Amygdala (tissue), 56 donors: ENCODE results near the gene MAG.

Experiments used
- DNase-seq, 56 donors: peaks; one replicate each; lab custom pipeline; 2025; lab: John Stamatoyannopoulos, UW

Gene MAG

DNA sequence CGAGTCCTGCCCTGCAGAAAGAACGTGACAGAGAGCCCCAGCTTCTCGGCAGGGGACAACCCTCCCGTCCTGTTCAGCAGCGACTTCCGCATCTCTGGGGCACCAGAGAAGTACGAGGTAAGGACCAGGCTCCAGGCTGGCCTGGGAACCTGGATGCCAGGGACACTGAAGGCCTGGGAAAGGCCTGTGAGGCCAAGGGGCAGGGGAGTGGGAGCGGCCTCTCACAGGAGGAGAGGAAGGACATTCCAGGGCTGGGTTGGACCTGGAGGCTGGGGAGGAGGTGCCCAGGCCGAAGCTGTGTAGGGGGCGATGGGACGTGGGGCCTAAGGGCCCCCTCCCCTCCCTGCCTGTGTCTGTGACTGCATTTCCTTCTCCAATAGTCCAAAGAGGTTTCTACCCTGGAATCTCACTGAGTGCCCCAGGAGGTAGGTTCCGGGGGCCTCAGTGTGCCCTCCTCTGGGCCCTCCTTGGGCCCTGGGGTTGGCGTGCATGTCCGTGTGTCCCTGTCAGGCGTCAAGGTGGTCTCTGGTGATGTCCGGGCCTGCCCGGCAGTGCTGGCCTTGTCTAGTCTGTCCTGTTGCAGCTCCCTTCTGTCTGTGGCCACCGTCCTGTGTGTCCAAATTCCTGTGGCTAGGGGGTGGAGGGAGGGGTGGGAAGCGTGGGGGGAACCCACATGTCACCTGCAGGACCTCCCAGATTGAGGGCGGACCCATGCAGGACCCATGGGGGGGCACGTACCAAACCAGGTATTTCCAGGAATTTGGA lies 20.1 kb downstream of the MAG start:
- no peak for DNase-seq

DNA sequence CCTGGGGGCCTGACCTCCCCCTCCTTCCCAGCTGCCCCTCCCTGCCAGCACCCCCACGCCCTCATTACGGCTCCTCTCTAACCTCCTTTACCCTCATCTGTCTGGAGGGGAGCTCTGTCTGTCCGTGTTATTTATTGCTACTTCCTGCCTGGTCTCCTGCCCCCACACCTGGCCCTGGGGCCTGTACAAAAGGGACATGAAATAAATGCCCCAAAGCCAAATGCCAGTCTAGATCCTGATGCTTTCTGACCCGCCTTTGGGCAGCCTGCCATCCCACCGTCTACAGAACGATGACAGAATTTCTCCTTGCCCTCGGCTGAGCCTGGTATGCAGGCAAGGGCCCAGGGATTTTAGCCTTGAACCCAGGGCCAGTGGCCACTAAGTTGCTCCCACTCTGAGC lies 21.6 kb downstream of the MAG start:
- no peak for DNase-seq

DNA sequence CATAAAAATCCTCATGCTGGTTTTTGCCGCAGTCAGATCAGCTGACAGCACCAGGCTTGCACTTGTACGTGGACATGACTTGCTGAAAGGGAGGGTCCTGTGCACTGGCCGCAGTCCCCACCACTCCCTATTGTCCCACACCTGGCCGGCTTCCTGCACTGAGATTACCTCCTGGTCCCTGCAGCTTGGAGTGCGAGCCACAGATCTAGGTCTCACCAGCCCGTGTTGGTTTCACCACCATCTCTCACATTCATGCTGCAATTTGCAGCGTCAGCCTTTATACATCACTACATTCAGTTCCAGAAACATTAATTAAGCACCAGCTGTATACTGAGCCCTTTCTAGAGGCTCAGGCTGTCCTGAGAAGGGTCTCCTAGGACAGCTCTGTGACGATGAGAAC lies 22.1 kb downstream of the MAG start:
- no peak for DNase-seq

DNA sequence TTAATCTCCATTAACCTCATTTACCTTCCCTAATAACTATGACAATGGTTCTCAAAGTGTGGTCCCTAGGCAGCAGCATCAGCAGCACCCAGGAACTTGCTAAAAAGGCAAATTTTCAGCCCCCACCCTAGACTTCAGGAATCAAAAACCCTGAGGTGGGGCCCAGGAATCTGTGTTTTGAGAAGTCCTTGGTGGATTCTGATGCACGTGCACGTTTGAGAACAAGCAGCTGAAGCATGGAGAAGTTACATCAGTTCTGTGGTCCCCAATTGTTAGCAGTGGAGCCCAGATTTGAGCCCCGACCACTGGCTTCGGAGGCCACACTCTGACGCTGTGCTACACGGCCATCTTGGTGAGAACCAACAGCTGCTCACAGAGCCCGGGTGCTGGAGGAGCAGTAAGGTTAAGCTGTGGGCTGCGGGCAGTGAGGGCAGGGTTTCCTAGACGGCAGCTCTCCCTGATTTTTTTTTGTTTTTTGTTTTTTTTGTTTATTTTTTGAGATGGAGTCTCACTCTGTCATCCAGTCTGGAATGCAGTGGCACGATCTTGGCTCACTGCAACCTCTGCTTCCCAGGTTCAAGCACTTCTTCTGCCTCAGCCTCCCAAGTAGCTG lies 23.0 kb downstream of the MAG start:
- DNase-seq, result no peak

DNA sequence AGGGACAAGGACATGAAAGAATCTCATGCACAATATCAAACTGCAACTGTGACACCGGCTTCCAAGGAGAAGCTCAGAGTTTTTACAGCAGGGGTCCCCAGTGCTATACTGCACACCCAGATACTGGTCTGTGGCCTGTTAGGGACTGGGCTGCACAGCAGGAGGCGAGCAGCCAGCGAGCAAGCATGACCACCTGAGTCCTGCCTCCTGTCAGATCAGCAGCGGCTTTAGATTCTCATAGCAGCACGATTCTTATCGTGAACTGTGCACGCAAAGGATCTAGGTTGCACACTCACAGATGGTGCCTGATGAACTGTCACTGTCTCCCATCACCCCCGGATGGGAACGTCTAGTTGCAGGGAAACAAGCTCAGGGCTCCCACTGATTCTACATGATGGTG lies 23.9 kb downstream of the MAG start:
- DNase-seq, result no peak

DNA sequence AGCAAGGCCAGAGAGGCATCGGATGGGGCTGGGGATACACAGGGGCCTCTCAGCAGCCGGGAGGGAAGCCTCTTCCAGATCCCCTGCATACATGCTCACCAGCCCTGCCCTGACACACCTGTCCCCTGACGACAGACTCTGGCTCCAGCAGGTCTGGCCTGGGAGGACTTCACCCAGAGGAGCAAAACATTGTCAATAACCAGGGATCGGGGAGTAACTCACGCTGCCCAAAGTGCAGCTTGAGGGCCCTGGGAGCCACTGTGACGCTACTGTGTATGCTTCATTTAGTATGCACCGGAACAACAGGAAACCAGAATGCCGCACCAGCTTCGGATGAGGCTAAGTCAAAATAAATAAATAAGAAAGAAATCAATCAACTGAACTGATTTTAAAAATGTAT lies 24.6 kb downstream of the MAG start:
- no peak for DNase-seq

DNA sequence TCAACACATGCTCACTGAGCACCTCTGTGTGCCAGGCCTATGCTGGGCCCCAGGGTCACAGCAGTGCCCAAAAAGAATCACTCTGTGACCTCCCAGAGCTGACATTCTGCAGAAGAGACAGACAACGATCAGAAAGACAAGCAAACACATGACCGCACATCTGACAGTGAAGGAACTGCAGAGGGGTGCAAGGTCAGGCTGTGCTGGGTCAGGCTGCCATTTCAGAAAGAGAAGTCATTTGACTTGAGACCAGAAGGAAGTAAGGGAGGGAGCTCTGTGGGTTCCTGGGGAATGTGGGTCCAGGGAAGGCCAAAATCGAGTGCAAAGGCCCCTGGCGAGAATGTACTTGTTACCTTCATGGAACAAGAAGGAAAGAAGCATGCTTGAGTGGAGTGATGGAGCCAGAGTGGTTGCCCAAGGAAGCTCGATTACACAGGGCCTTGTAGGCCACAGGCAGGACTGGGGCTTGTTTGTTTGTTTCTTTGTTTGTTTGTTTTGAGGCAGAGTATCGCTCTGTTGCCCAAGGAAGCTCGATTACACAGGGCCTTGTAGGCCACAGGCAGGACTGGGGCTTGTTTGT lies 25.6 kb downstream of the MAG start:
- peak in 1 of 56 donors; percentile 30 for DNase-seq

DNA sequence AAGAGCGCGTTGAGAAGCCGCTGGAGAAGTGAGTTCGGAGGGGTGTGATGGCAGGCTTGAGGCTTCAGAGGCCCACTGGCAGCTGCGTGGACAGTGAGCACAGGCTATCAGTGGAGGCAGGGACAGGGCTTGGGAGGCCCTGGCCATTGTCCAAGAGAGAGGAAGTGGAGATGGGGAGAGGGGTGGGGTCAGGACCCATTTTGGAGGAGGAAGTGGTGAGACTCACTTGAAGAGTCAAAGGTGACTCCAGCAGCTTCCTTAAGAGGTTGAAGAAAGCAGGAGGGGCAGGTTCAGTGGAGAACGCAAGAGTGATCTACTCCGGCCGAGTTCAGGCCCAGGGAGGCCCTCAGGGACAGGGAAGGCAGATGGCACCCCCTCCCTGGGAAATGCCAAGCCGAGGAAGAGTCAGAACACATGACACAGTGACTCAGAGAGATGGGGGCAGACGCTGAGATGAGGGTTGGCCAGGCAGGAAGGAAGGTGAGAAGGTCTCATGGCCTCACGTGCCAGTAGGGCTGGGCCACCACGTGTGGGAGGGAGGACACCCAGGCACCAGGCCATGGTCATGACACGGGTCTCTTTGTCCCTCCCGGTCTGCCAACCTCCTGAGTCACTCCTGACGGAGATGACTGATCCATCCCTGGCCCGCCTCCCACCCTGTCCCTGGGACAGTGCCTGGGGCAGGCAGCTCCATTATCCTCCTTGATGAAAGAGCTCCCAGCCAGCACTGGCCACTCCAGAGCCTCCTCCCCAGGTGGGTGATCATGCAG lies 26.9 kb downstream of the MAG start:
- DNase-seq, result peak in 47 of 56 donors; percentile 14 to 90 (median 63)

DNA sequence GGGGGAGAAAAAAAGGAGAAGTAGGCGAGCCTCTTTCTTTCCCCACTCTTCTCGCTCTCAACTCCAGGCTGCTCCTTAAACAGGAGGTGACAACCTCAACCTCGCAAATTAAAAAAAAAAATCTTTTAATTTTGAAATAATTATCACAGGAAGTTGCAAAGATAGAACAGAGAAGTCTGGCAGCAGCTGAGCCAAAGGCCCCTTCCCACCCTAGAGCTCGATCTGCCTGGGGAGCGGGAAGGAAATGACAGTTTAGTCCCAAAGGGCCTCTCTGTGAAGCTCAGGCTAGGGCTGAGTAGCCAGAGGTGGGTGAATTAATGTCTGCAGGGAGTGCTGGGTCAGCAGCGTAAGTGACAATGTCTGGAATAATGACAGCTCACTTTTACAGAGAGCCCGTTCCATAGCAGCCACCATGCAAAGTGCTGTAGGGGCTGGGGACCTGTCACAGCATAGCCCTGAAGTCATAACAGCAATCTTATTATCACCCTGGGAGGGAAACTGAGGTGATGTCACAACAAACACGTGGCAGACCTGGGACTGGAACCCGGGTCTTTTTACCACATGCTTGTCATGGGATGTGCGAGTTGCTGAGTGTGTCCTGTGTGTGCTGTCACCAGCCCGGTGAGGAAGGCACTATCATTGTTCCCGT lies 28.2 kb downstream of the MAG start:
- DNase-seq, result no peak

DNA sequence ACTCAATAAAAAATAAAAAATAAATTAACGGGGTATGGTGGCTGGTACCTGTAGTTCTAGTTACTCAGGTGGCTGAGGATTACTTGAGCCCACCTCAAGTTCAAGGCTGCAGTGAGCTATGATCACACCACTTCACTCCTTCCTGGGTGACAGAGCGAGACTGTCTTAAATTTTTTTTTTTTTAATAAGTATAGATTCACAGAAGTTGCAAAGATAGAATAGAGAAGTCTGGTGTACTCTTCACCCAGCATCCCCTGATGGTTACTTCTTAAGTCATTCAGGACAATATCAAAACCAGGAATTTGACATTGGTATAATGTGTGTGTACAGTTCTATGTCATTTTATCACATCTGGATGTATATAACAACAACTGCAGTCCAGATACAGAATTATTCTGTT lies 29.3 kb downstream of the MAG start:
- DNase-seq, result no peak

DNA sequence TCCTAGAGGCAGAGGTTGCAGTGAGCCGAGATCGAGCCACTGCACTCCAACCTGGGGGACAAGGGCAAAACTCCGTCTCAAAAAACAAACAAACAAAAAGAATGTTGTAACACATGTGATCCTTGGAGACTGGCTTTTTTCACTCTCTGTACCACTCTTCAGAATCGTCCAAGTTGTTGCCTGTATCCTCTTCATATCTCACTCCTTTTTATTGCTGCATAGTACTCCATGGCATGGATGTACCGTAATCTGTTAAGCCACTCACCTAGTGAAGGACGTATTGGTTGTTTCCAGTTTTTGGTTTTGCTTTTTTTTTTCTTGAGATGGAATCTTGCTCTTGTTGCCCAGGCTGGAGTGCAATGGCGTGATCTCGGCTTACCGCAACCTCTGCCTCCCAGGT lies 30.1 kb downstream of the MAG start:
- no peak for DNase-seq

DNA sequence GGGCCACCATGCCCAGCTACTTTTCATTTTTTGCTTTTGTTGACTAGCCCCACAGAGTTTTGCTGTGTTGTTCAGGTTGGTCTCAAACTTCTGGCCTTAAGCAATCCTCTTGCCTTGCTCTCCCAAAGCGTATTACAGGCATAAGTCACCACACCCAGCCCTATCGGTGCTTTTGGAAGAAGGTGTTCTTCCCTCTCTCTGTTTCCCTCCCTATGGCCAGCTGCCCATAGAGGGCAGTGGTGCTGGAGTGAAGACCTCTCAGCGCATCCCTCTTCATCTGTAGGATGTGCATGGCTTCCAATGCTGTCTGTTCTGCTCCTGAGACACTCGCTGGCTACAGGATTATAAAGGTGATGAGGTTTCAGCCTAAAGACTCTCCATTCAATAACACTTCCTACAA lies 35.7 kb downstream of the MAG start:
- DNase-seq, result no peak

DNA sequence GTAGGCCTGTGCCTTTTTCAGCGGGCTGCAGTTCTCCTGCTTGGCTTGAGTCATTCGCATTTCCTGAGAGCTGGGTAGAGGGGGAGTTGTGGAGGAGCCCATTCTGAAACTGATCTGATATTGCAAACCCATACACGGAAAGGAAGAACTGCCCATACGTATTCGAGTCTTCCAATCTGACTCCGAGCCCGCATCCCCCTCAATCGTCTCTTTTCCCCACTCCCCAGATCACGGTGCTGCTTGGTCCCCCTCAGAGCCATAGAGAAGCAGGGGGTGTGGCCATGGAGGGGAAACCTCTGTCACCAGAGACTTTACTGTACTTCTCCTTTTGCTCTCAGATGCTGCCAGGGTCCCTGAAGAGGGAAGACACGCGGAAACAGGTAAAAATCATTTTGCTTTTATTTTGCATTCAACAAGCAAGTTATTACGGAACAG lies 36.9 kb downstream of the MAG start, which contains the start of gene CD22:
Gene CD22 (plus strand): TSS at position 337 of the 435 bp plus-strand sequence. CDS start 2,854 bp downstream, outside the sequence.
- no peak for DNase-seq

DNA sequence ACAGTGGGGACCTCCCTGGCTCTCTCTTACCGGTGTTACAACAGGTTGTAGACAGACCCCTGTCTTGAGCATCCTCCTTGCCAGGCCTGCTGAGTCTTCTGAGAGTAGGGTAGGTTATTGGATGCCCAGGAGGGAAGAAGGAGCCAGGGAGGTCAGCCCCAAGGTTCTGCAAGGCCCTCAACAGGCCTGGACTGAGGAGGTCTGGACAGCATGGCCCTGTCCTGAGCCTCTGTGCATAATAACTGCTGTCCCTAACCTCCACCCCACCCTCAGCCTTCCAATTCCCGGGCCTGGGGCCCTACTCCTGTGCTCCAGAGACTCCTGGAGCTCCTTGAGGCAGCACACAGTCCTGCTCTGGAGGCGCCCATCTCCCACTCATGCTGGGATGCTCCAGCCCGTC lies 37.4 kb downstream of the MAG start:
- no peak for DNase-seq

DNA sequence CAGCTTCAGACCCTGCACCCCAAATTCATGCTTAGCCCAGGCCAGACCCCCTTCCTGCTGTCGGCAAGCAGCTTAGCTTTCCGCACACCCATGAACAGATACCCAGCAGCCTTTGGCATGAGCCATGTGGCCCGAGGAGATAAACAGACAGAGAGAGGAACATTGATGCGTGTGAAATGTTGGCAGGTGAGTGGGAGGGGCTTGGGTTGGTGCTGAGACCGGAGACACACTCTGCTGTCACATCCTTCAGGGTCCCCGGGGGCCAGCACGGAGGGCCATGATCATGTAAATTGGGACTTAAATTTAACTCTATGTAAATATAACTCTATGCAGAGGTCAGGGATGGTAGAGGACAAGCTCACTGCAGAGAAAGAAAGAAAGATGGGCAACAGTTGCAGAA lies 38.5 kb downstream of the MAG start:
- no peak for DNase-seq

DNA sequence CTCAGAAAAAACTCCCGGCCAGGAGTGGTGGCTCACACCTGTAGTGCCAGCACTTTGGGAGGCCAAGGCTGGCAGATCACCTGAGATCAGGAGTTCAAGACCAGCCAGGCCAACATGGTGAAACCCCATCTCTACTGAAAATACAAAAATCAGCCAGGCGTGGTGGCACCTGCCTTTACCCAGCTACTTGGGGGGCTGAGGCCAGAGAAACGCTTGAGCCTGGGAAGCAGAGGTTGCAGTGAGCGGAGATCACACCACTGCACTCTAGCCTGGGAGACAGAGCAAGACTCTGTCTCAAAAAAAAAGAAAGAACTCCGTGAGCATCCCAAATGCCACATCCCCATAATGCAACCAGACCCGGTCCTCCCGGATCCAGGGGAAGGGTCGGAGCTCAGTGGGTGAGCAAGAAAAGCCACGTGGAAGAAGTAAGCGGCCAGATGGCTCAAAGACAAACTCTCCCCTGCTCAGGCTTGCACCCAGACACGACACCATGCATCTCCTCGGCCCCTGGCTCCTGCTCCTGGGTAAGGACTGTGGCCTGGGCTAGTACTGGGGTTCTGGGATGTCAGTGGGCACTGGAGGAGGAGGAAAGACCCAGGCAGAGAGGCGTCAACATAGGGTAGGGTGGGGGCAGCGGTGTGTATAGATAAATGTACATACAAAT lies 39.7 kb downstream of the MAG start:
- no peak for DNase-seq

DNA sequence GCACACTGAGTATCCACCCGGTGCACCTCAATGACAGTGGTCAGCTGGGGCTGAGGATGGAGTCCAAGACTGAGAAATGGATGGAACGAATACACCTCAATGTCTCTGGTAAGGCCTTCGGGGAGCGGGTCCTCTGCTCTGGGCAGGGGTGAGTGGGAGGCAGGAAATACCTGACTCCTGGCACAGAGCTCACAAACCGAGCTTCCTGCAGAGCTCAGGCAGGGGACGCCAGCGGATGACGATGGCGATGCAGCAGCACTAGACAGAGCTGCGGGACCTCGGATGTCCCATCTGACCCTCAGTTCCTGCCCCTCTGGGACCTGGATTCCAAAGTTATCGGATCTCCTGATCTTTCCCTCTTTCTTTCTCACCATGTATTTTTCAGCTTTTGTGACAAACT lies 40.9 kb downstream of the MAG start:
- DNase-seq, result no peak

DNA sequence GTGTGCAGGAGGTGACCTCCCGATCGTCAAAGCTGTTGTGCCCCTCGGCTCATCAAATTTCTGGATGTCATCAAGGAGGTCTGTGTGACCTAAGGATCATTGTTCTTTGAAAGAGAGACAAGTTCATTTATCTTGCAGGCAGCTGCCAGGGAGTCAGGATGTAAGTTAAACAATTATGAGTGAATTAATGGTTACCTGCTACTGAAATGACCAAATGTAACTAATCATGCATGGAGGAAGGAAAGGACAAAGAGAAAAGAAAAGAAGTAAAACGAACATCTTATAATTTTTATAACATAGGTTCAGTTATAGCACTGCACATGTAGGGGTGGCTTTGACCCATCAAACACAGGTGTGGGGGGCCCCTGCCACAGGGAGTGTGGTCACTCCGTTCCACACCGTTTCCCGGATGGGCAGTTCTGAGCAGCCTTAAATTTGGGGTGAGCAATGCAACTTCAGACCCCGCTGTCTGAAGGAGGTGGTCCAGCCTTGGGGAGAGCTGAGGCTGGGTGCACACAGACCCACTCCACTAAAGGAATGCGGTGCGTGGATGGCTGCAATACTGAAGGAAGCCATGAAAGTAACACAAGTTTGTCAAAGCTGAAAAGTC lies 42.3 kb downstream of the MAG start:
- no peak for DNase-seq

DNA sequence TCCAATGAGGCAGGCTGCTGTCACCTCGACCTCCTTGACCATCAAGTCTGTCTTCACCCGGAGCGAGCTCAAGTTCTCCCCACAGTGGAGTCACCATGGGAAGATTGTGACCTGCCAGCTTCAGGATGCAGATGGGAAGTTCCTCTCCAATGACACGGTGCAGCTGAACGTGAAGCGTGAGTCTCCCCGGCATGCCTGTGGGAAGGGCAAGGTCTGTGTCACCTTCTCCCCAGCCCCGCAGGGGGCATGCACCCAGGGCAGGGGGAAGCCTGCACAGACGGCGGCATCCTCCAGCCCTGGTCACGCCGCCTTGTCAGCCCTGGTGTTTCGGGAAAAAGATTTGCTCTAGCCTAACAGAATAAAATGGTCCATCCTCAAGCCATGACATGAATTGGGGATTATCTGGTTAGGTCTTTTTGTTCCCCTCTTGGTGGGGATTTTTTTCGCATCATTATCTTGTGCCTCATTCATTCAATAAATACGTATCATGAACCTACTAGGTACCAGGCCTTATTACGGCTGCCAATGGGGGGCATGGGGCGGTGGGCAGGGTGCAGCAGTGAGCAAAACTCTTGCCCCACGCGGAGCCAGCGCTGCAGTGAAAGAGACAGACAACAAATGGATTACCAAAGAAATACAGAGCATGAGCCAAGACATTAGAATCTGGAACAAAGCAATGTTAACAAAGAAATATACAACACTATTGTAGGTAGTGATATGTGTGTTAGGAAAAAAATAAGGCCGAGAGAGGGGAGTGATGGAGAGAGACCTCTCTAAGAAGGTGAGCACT lies 44.4 kb downstream of the MAG start:
- DNase-seq, result no peak
